GM23338 (cell line): ENCODE results near the gene ZNF546.

Experiments used
- CREB1 ChIP-seq: fragments of 250-450 bp; sonication (Bioruptor Pico); IDR thresholded peaks from 2 replicates; pipeline ENCODE4 v1.5.0; 2020; ENCODE audit warnings: low read depth, mild to moderate bottlenecking, moderate library complexity
- CTCF ChIP-seq, 2 experiments: fragments of 200-600 bp in 1 of 2; sonication (generic) in 1 of 2; conservative IDR thresholded peaks; 2 replicates each; pipeline versions ENCODE4 v1.5.1 to v1.6.1; 2016 to 2017; ENCODE audit warnings: antibody characterized with exemption in 2 of 2, low read depth in 2 of 2, mild to moderate bottlenecking in 2 of 2, moderate library complexity in 1 of 2
- ETS1 ChIP-seq: IDR thresholded peaks from 2 replicates; pipeline ENCODE4 v1.6.1; 2016; ENCODE audit warnings: antibody characterized with exemption
- EZH2 ChIP-seq: fragments of 200-600 bp; sonication (generic); IDR thresholded peaks from one replicate; pipeline ENCODE4 v1.8.0; 2017; ENCODE audit warnings: antibody characterized with exemption, mild to moderate bottlenecking, low read depth; ENCODE audit not compliant: unreplicated experiment
- EZH2phosphoT487 ChIP-seq: fragments of 200-600 bp; sonication (generic); IDR thresholded peaks from one replicate; pipeline ENCODE4 v1.8.1; 2018; ENCODE audit warnings: antibody characterized with exemption; ENCODE audit not compliant: unreplicated experiment
- JUNB ChIP-seq: IDR thresholded peaks from one replicate; pipeline ENCODE4 v1.6.1; 2016; ENCODE audit warnings: antibody characterized with exemption; ENCODE audit not compliant: unreplicated experiment
- POLR2AphosphoS5 ChIP-seq: IDR thresholded peaks from 2 replicates; pipeline ENCODE4 v1.6.1; 2016; ENCODE audit warnings: antibody characterized with exemption, low read depth
- REST ChIP-seq: IDR thresholded peaks from one replicate; pipeline ENCODE4 v1.6.1; 2018; ENCODE audit warnings: antibody characterized with exemption; ENCODE audit not compliant: unreplicated experiment
- ZNF331 ChIP-seq: fragments of 250-450 bp; sonication (Bioruptor Pico); IDR thresholded peaks from 2 replicates; pipeline ENCODE4 v1.5.0; 2020; ENCODE audit warnings: low read depth, mild to moderate bottlenecking, moderate library complexity

DNA sequence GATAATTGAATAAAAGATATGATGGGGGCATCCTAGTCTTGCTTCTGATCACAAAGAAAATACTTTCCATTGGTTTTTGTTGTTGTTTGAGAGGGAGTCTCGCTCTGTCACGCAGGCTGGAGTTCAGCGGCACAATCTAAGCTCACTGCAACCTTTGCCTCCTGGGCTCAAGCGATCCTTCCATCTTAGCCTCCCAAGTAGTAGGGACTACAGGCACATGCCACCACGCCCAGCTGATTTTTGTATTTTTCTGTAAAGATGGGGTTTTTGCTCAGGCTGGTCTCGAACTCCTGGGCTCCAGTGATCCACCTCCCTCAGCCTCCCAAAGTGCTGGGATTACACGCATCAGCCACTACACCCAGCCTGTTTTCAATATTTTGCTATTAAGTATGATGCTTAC is 42.9 kb upstream of the ZNF546 start:
- TF ChIP-seq REST, result no peak
- no peak for TF ChIP-seq CTCF (conservative IDR thresholded peaks at IDR 0.05; ENCODE audit: low read depth in 2 of 2)
- TF ChIP-seq EZH2, result no peak
- TF ChIP-seq POLR2AphosphoS5, result no peak
- no peak for TF ChIP-seq JUNB
- TF ChIP-seq EZH2phosphoT487, result no peak
- TF ChIP-seq CREB1 (CRISPR knock-in tag), result no peak
- TF ChIP-seq ETS1, result no peak
- no peak for TF ChIP-seq ZNF331 (CRISPR knock-in tag)
